ENCODE measurements around the gene EPB41. TPM values are rescaled to one million over a fixed set of nuclear protein-coding genes. Genes with fewer than 3 reads are reported as not detected.

The EPB41 gene
- total and polyA plus RNA-seq, 2 experiments from 2014 or later = 26.8 to 112 TPM

DNA sequence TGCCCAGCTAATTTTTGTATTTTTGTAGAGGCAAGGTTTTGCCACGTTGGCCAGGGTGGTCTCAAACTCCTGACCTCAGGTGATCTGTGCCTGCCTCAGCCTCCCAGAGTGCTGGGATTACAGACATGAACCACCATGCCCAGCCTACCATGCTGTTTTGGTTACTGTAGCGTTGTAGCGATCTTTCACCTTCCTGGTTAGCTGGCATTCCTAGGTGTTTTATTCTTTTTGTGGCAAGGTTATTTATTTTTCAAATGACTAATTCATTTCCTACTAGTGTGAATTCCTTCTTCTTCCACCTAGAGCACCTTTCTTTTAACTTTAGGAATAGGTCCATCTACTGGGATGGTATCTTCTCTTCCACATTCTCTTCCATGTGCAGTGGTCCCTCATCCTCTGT, 180.1 kb downstream of the EPB41 start (continued):
- TF ChIP-seq, protein P1, sequence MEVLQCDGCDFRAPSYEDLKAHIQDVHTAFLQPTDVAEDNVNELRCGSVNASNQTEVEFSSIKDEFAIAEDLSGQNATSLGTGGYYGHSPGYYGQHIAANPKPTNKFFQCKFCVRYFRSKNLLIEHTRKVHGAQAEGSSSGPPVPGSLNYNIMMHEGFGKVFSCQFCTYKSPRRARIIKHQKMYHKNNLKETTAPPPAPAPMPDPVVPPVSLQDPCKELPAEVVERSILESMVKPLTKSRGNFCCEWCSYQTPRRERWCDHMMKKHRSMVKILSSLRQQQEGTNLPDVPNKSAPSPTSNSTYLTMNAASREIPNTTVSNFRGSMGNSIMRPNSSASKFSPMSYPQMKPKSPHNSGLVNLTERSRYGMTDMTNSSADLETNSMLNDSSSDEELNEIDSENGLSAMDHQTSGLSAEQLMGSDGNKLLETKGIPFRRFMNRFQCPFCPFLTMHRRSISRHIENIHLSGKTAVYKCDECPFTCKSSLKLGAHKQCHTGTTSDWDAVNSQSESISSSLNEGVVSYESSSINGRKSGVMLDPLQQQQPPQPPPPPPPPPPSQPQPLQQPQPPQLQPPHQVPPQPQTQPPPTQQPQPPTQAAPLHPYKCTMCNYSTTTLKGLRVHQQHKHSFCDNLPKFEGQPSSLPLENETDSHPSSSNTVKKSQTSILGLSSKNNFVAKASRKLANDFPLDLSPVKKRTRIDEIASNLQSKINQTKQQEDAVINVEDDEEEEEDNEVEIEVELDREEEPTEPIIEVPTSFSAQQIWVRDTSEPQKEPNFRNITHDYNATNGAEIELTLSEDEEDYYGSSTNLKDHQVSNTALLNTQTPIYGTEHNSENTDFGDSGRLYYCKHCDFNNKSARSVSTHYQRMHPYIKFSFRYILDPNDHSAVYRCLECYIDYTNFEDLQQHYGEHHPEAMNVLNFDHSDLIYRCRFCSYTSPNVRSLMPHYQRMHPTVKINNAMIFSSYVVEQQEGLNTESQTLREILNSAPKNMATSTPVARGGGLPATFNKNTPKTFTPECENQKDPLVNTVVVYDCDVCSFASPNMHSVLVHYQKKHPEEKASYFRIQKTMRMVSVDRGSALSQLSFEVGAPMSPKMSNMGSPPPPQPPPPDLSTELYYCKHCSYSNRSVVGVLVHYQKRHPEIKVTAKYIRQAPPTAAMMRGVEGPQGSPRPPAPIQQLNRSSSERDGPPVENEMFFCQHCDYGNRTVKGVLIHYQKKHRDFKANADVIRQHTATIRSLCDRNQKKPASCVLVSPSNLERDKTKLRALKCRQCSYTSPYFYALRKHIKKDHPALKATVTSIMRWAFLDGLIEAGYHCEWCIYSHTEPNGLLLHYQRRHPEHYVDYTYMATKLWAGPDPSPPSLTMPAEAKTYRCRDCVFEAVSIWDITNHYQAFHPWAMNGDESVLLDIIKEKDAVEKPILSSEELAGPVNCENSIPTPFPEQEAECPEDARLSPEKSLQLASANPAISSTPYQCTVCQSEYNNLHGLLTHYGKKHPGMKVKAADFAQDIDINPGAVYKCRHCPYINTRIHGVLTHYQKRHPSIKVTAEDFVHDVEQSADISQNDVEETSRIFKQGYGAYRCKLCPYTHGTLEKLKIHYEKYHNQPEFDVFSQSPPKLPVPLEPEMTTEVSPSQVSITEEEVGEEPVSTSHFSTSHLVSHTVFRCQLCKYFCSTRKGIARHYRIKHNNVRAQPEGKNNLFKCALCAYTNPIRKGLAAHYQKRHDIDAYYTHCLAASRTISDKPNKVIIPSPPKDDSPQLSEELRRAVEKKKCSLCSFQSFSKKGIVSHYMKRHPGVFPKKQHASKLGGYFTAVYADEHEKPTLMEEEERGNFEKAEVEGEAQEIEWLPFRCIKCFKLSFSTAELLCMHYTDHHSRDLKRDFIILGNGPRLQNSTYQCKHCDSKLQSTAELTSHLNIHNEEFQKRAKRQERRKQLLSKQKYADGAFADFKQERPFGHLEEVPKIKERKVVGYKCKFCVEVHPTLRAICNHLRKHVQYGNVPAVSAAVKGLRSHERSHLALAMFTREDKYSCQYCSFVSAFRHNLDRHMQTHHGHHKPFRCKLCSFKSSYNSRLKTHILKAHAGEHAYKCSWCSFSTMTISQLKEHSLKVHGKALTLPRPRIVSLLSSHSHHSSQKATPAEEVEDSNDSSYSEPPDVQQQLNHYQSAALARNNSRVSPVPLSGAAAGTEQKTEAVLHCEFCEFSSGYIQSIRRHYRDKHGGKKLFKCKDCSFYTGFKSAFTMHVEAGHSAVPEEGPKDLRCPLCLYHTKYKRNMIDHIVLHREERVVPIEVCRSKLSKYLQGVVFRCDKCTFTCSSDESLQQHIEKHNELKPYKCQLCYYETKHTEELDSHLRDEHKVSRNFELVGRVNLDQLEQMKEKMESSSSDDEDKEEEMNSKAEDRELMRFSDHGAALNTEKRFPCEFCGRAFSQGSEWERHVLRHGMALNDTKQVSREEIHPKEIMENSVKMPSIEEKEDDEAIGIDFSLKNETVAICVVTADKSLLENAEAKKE (CRISPR knock-in tag; IDR thresholded peaks at IDR 0.05) = no peak
- TF ChIP-seq EZH2phosphoT487 (IDR thresholded peaks at IDR 0.05; ENCODE audit: unreplicated experiment) (no peak), CREB1 (CRISPR knock-in tag; IDR thresholded peaks at IDR 0.05; ENCODE audit: low read depth) (no peak)

DNA sequence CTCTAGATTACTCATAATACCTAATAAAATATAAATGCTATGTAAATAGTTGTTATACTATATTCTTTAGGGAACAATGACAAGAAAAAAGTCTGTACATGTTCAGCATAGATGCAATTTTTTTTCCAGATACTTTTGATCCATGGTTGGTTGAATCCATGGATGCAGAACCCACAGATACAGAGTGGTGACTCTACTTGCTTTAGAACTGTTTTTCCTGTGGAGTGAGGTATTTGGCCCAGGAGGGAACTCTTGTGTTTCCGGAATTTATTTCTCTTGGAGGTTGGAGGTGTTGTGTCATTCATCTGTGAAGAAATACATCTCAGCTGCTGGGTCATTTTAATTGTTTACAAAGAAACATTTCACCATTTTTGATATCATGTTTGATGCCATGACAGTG, 180.6 kb downstream of the EPB41 start:
- Histone ChIP-seq H3K27me3 (ENCODE audit: insufficient read depth) (no peaks in the 10 kb centered on the region), H3K27ac (ENCODE audit: low read depth) (no peak overlapping the region), H3K4me3 (no peak overlapping the region), H3K79me2 (replicated peaks; ENCODE audit: insufficient read depth) (no peaks in the 10 kb centered on the region; the same call in 1 of the 2 replicates), H3K4me2 (no peak overlapping the region), H3K36me3 (ENCODE audit: insufficient read depth) (no peaks in the 10 kb centered on the region), H3K9me2 (ENCODE audit: insufficient read depth) (no peaks in the 10 kb centered on the region), H2AFZ (no peak overlapping the region), H4K20me1 (replicated peaks; ENCODE audit: insufficient read depth) (no peaks in the 10 kb centered on the region), H3K4me1 (ENCODE audit: insufficient read depth) (peaks cover 7% of the 10 kb centered on the region), H3F3A (replicated peaks; ENCODE audit: low read depth) (no peaks in the 10 kb centered on the region; the same call in 1 of the 2 replicates)
- Mint-ChIP-seq H3K27me3 (ENCODE audit: insufficient read depth, low read depth, poor library complexity) (peaks cover 1% of the 10 kb centered on the region), H3K36me3 (ENCODE audit: low read depth) (peaks cover 30% of the 10 kb centered on the region), H3K4me1 (peaks cover 14% of the 10 kb centered on the region), H3K9me3 (no peaks in the 10 kb centered on the region), H3K4me3 (no peak overlapping the region), H3K27ac (no peak overlapping the region)
- DNase-seq (ENCODE audit: low spot score) (no peak), ATAC-seq (no peak)
- TF ChIP-seq, protein P1 (CRISPR knock-in tag; IDR thresholded peaks at IDR 0.05) = no peak
- TF ChIP-seq ZNF331 (CRISPR knock-in tag; IDR thresholded peaks at IDR 0.05; ENCODE audit: low read depth) (no peak), EZH2 (IDR thresholded peaks at IDR 0.05; ENCODE audit: low read depth, unreplicated experiment) (no peak)
- TF ChIP-seq, protein P2, sequence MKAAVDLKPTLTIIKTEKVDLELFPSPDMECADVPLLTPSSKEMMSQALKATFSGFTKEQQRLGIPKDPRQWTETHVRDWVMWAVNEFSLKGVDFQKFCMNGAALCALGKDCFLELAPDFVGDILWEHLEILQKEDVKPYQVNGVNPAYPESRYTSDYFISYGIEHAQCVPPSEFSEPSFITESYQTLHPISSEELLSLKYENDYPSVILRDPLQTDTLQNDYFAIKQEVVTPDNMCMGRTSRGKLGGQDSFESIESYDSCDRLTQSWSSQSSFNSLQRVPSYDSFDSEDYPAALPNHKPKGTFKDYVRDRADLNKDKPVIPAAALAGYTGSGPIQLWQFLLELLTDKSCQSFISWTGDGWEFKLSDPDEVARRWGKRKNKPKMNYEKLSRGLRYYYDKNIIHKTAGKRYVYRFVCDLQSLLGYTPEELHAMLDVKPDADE (IDR thresholded peaks at IDR 0.05) = no peak
